CD4-positive, alpha-beta T cell treated with Interleukin-15 for 1 hour (primary cell): Measurements from ENCODE around the gene DCK.

ENCODE experiments used
- DNase-seq: peaks from one replicate; pipeline ENCODE4 v3.0.0-alpha.2; 2020

DCK gene

GRCh38 chr4:71065991-71066510 lies 72.6 kb downstream of the DCK start:
- DNase-seq, result no peak

GRCh38 chr4:71066737-71067716 lies 73.6 kb downstream of the DCK start:
- no peak for DNase-seq

- DNase-seq, result no peak
Observed at GRCh38 chr4:71069063-71069462, 75.6 kb downstream of the DCK start.

- no peak for DNase-seq
Observed at GRCh38 chr4:71070015-71070414, 76.6 kb downstream of the DCK start.

- DNase-seq, result no peak
Observed at GRCh38 chr4:71074452-71075299, 81.2 kb downstream of the DCK start.
